ENCODE results near the gene CES5A. TPM values are rescaled to one million over a fixed set of nuclear protein-coding genes. Genes with fewer than 3 reads are reported as not detected.

CES5A gene
- total and polyA plus RNA-seq, 7 donors, result 0.03 TPM; not detected in 6

GRCh38 chr16:55824473-55825000 lies 50.6 kb downstream of the CES5A start:
- WGBS, 3 donors, result 77 to 92% (median 79%) methylated on average over 4 of the region's 4 CpGs
- Histone ChIP-seq H3K4me1 (no peaks in the 10 kb centered on the region), H3K9me3 (no peaks in the 10 kb centered on the region), H3K27ac (no peak overlapping the region), H3K4me3 (no peak overlapping the region), H3K27me3 (ENCODE audit: insufficient read depth in 3 of 3, low read length in 2 of 3) (peaks cover 0 to 5% (median 0%) of the 10 kb centered on the region in 3 donors), H3K36me3 (ENCODE audit: insufficient read depth in 1 of 2, low read depth in 1 of 2) (no peaks in the 10 kb centered on the region)
- ATAC-seq (no peak), DNase-seq (no peak)
- intact Hi-C loops (cut with DNase I), result no loop called here
- TF ChIP-seq CTCF (IDR thresholded peaks at IDR 0.05), result no peak

GRCh38 chr16:55822280-55822810 lies 52.8 kb downstream of the CES5A start:
- Histone ChIP-seq H3K4me1 (no peaks in the 10 kb centered on the region), H3K9me3 (no peaks in the 10 kb centered on the region), H3K36me3 (ENCODE audit: insufficient read depth in 1 of 2, low read depth in 1 of 2) (no peaks in the 10 kb centered on the region), H3K27me3 (ENCODE audit: insufficient read depth in 3 of 3, low read length in 2 of 3) (peaks cover 0 to 5% (median 0%) of the 10 kb centered on the region in 3 donors), H3K4me3 (no peak overlapping the region), H3K27ac (no peak overlapping the region)
- no peak for DNase-seq
- ATAC-seq, result no peak
- WGBS, 3 donors, result 64 to 68% (median 65%) methylated on average over 3 of the region's 3 CpGs
- intact Hi-C loops (cut with DNase I), result no loop called here
- TF ChIP-seq CTCF (IDR thresholded peaks at IDR 0.05), result no peak

- intact Hi-C loops (cut with DNase I), result no loop called here
- no peak for ATAC-seq
- TF ChIP-seq CTCF (IDR thresholded peaks at IDR 0.05), result no peak
- H3K9me3 ChIP-seq, result no peaks in the 10 kb centered on the region
- no peaks in the 10 kb centered on the region for H3K36me3 ChIP-seq (ENCODE audit: insufficient read depth in 1 of 2, low read depth in 1 of 2)
- peaks cover 0 to 5% (median 0%) of the 10 kb centered on the region in 3 donors for H3K27me3 ChIP-seq (ENCODE audit: insufficient read depth in 3 of 3, low read length in 2 of 3)
- H3K27ac ChIP-seq, result no peak overlapping the region
- WGBS, 3 donors, result 80 to 95% (median 88%) methylated on average over 4 of the region's 4 CpGs
- no peak overlapping the region for H3K4me3 ChIP-seq
- no peak for DNase-seq
- no peaks in the 10 kb centered on the region for H3K4me1 ChIP-seq
Measured at GRCh38 chr16:55821210-55821609, 54.0 kb downstream of the CES5A start.

GRCh38 chr16:55820615-55821014 lies 54.6 kb downstream of the CES5A start:
- Histone ChIP-seq H3K36me3 (ENCODE audit: insufficient read depth in 1 of 2, low read depth in 1 of 2) (no peaks in the 10 kb centered on the region), H3K27me3 (ENCODE audit: insufficient read depth in 3 of 3, low read length in 2 of 3) (peaks cover 0 to 5% (median 0%) of the 10 kb centered on the region in 3 donors), H3K9me3 (no peaks in the 10 kb centered on the region), H3K4me1 (no peaks in the 10 kb centered on the region), H3K4me3 (no peak overlapping the region), H3K27ac (no peak overlapping the region)
- no peak for ATAC-seq
- no peak for DNase-seq
- 91 to 93% (median 93%) methylated on average over 3 of the region's 3 CpGs for WGBS, 3 donors
- intact Hi-C loops (cut with DNase I), result no loop called here
- TF ChIP-seq CTCF (IDR thresholded peaks at IDR 0.05), result no peak

Data from psoas muscle (tissue), 8 donors.